ENCODE data around the gene ATG4C.

DNA sequence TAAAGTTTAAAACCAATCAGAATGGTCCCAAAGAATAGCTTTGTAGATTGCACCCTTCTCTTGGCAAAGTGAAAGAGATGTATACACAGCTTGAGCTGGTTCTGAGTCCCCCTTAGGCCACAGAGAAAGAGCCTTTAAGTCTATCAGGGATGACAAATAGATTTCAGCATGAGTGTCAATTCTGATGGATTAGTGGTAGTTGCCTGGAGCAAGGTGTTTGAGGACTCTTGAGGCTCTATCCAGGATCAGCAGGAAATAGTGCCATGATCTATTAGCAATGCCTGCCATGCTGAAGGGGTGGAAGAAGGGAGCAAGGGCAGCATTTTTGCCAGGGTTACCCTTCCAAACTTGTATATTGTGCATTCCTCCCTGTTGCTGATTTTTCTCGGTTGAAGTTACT, 116.6 kb downstream of the ATG4C start:
- TF ChIP-seq, protein P1, sequence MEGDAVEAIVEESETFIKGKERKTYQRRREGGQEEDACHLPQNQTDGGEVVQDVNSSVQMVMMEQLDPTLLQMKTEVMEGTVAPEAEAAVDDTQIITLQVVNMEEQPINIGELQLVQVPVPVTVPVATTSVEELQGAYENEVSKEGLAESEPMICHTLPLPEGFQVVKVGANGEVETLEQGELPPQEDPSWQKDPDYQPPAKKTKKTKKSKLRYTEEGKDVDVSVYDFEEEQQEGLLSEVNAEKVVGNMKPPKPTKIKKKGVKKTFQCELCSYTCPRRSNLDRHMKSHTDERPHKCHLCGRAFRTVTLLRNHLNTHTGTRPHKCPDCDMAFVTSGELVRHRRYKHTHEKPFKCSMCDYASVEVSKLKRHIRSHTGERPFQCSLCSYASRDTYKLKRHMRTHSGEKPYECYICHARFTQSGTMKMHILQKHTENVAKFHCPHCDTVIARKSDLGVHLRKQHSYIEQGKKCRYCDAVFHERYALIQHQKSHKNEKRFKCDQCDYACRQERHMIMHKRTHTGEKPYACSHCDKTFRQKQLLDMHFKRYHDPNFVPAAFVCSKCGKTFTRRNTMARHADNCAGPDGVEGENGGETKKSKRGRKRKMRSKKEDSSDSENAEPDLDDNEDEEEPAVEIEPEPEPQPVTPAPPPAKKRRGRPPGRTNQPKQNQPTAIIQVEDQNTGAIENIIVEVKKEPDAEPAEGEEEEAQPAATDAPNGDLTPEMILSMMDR (IDR thresholded peaks at IDR 0.05) = no peak
- TF ChIP-seq POLR2AphosphoS5 (IDR thresholded peaks at IDR 0.05) = no peak
- TF ChIP-seq POLR2A (IDR thresholded peaks at IDR 0.05) = no peak

Data from breast epithelium (tissue), 3 donors.